ENCODE results near the gene PTPN22. TPM values are rescaled to one million over a fixed set of nuclear protein-coding genes. Genes with fewer than 3 reads are reported as not detected.

The PTPN22 gene
- total RNA-seq (2021) (0.11 to 0.18 TPM in 2 of 3 replicates, not detected in the other), Bru-seq, nascent RNA (percentile 1 among the genes with signal in this experiment)
- long read RNA-seq, experiment 1: 0 reads
- long read RNA-seq, experiment 2: 0 reads
- long read RNA-seq, experiment 3: 0 reads

DNA sequence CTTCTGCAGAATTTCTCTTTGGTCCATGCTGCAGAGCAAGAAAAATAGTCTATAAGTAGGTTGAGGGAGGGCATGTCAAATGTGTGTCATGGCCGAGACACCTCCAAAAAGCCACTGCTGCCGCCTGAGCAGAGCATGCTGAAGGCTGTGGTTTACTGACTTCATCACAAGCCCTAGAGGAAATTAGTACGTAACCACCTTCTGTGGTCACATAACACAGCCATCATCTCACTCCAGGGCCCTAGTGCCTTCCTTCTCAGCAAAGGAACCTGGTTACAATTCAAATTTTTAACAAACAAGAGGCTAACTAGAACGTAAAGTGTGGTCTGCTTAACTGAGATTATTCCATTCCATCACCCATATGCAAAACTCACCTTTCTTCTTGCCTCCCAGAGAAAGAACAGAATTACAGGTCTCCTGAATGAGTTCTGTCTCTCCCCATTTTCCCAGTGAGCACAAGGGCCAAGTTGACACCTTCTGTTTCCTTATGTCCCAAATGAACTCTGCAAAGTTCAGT lies at the start of gene PTPN22:
PTPN22 (minus strand) TSS at position 116 of the 517 bp plus-strand sequence.
- H3K36me3 Mint-ChIP-seq: no peaks in the 10 kb centered on the region
- TF ChIP-seq ZNF138 (CRISPR knock-in tag; conservative IDR thresholded peaks at IDR 0.05) (no peak), TEAD4 (CRISPR knock-in tag; IDR thresholded peaks at IDR 0.05) (no peak), PRRX2 (CRISPR knock-in tag; IDR thresholded peaks at IDR 0.05) (no peak), IRF2 (CRISPR knock-in tag; IDR thresholded peaks at IDR 0.05; ENCODE audit: borderline replicate concordance, low read depth) (no peak), JAZF1 (CRISPR knock-in tag; IDR thresholded peaks at IDR 0.05) (no peak), ZNF219 (CRISPR knock-in tag; IDR thresholded peaks at IDR 0.05; ENCODE audit: borderline replicate concordance) (no peak), RELA (CRISPR knock-in tag; IDR thresholded peaks at IDR 0.05; ENCODE audit: borderline replicate concordance) (no peak), NFYB (CRISPR knock-in tag; conservative IDR thresholded peaks at IDR 0.05; ENCODE audit: low read depth) (no peak), CREB1 (CRISPR knock-in tag; IDR thresholded peaks at IDR 0.05) (no peak)
- TF ChIP-seq, protein P1, sequence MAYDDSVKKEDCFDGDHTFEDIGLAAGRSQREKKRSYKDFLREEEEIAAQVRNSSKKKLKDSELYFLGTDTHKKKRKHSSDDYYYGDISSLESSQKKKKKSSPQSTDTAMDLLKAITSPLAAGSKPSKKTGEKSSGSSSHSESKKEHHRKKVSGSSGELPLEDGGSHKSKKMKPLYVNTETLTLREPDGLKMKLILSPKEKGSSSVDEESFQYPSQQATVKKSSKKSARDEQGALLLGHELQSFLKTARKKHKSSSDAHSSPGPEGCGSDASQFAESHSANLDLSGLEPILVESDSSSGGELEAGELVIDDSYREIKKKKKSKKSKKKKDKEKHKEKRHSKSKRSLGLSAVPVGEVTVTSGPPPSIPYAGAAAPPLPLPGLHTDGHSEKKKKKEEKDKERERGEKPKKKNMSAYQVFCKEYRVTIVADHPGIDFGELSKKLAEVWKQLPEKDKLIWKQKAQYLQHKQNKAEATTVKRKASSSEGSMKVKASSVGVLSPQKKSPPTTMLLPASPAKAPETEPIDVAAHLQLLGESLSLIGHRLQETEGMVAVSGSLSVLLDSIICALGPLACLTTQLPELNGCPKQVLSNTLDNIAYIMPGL (CRISPR knock-in tag; IDR thresholded peaks at IDR 0.05): no peak
- TF ChIP-seq, protein P2, sequence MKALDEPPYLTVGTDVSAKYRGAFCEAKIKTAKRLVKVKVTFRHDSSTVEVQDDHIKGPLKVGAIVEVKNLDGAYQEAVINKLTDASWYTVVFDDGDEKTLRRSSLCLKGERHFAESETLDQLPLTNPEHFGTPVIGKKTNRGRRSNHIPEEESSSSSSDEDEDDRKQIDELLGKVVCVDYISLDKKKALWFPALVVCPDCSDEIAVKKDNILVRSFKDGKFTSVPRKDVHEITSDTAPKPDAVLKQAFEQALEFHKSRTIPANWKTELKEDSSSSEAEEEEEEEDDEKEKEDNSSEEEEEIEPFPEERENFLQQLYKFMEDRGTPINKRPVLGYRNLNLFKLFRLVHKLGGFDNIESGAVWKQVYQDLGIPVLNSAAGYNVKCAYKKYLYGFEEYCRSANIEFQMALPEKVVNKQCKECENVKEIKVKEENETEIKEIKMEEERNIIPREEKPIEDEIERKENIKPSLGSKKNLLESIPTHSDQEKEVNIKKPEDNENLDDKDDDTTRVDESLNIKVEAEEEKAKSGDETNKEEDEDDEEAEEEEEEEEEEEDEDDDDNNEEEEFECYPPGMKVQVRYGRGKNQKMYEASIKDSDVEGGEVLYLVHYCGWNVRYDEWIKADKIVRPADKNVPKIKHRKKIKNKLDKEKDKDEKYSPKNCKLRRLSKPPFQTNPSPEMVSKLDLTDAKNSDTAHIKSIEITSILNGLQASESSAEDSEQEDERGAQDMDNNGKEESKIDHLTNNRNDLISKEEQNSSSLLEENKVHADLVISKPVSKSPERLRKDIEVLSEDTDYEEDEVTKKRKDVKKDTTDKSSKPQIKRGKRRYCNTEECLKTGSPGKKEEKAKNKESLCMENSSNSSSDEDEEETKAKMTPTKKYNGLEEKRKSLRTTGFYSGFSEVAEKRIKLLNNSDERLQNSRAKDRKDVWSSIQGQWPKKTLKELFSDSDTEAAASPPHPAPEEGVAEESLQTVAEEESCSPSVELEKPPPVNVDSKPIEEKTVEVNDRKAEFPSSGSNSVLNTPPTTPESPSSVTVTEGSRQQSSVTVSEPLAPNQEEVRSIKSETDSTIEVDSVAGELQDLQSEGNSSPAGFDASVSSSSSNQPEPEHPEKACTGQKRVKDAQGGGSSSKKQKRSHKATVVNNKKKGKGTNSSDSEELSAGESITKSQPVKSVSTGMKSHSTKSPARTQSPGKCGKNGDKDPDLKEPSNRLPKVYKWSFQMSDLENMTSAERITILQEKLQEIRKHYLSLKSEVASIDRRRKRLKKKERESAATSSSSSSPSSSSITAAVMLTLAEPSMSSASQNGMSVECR (CRISPR knock-in tag; IDR thresholded peaks at IDR 0.05; ENCODE audit: borderline replicate concordance): no peak
- ChIA-PET POLR2A (no interaction called here), CTCF (no interaction called here)
- ATAC-seq (peak; percentile 39; the same call in 1 of the 2 replicates), DNase-seq (ENCODE audit: low spot score) (no peak)
- H3K27me3 Mint-ChIP-seq (ENCODE audit: low read depth): no peaks in the 10 kb centered on the region
- 0 out of 2 replicates have a peak, but pooled peaks cover 2% of the 10 kb centered on the region for H3K4me1 Mint-ChIP-seq
- H3K9me3 Mint-ChIP-seq: no peaks in the 10 kb centered on the region
- no peak within 1 kb of the TSS for H3K27ac Mint-ChIP-seq
- no peak within 1 kb of the TSS for H3K4me3 Mint-ChIP-seq

DNA sequence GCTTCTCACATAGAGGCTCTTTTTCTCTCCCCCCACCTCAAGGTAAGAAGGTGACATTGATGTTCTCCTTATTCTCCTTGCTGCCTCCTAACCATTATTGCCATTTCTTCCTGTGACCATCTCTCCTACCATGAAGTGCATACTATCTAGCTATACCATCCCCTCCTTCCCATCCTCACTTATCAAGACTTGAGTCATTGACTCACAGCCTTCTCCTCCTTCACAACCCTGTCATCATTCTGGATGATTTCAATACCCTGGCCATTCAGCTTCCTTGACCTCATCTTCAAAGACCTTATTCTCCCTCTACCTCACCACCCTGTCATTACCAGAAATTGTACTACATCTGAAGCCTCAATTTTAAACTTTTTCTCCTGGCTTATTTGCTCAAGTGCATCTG lies 46.7 kb upstream of the PTPN22 start:
- Mint-ChIP-seq H3K9me3 (no peaks in the 10 kb centered on the region), H3K4me3 (no peak overlapping the region), H3K4me1 (peaks cover 2% of the 10 kb centered on the region; the same call in 1 of the 2 replicates), H3K27me3 (ENCODE audit: low read depth) (peaks cover 16% of the 10 kb centered on the region), H3K36me3 (no peaks in the 10 kb centered on the region), H3K27ac (no peak overlapping the region)
- TF ChIP-seq, protein P3, sequence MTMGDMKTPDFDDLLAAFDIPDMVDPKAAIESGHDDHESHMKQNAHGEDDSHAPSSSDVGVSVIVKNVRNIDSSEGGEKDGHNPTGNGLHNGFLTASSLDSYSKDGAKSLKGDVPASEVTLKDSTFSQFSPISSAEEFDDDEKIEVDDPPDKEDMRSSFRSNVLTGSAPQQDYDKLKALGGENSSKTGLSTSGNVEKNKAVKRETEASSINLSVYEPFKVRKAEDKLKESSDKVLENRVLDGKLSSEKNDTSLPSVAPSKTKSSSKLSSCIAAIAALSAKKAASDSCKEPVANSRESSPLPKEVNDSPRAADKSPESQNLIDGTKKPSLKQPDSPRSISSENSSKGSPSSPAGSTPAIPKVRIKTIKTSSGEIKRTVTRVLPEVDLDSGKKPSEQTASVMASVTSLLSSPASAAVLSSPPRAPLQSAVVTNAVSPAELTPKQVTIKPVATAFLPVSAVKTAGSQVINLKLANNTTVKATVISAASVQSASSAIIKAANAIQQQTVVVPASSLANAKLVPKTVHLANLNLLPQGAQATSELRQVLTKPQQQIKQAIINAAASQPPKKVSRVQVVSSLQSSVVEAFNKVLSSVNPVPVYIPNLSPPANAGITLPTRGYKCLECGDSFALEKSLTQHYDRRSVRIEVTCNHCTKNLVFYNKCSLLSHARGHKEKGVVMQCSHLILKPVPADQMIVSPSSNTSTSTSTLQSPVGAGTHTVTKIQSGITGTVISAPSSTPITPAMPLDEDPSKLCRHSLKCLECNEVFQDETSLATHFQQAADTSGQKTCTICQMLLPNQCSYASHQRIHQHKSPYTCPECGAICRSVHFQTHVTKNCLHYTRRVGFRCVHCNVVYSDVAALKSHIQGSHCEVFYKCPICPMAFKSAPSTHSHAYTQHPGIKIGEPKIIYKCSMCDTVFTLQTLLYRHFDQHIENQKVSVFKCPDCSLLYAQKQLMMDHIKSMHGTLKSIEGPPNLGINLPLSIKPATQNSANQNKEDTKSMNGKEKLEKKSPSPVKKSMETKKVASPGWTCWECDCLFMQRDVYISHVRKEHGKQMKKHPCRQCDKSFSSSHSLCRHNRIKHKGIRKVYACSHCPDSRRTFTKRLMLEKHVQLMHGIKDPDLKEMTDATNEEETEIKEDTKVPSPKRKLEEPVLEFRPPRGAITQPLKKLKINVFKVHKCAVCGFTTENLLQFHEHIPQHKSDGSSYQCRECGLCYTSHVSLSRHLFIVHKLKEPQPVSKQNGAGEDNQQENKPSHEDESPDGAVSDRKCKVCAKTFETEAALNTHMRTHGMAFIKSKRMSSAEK (CRISPR knock-in tag; IDR thresholded peaks at IDR 0.05; ENCODE audit: borderline replicate concordance): no peak
- TF ChIP-seq, protein P4, sequence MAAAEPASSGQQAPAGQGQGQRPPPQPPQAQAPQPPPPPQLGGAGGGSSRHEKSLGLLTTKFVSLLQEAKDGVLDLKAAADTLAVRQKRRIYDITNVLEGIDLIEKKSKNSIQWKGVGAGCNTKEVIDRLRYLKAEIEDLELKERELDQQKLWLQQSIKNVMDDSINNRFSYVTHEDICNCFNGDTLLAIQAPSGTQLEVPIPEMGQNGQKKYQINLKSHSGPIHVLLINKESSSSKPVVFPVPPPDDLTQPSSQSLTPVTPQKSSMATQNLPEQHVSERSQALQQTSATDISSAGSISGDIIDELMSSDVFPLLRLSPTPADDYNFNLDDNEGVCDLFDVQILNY (CRISPR knock-in tag; IDR thresholded peaks at IDR 0.05): no peak
- no peak for TF ChIP-seq NFATC4 (CRISPR knock-in tag; IDR thresholded peaks at IDR 0.05)
- no peak for DNase-seq (ENCODE audit: low spot score)
- POLR2A ChIA-PET: interaction anchor here (1.6 kb wide), 1 partner anchor 11 kb away, joined by 4 read pairs; the partner anchor contains the start of gene HIPK1
- CTCF ChIA-PET: no interaction called here
- no peak for ATAC-seq

Measured in WTC11 (cell line).